Frontal cortex (tissue), 4 donors: ENCODE data around the gene ALDOB. TPM values are rescaled to one million over a fixed set of nuclear protein-coding genes. Genes with fewer than 3 reads are reported as not detected.

ENCODE experiments used
- DNase-seq, 2 donors: peaks; one replicate each; pipeline ENCODE4 v3.0.0; 2012; ENCODE audit warnings: low spot score in 2 of 2
- FAIRE-seq: peaks from 2 replicates; lab custom pipeline; 2012; peaks lifted over from hg19 to GRCh38; lab: Jason Lieb, UNC
- total RNA-seq: library from RNA; depleted of rRNA; stranded (reverse); fragments of >200 nt; gene quantifications from one replicate; pipeline ENCODE4 v1.2.3, GENCODE V29; 2014
- donor health status: control.
- donor health status: control.
- donor health status: control.

Gene ALDOB
- total RNA-seq, 1 donor from 2014 or later: not detected

- no peak for DNase-seq
- no peak for FAIRE-seq
Observed at GRCh38 chr9:101429736-101430135, 5.8 kb downstream of the ALDOB start.

DNA sequence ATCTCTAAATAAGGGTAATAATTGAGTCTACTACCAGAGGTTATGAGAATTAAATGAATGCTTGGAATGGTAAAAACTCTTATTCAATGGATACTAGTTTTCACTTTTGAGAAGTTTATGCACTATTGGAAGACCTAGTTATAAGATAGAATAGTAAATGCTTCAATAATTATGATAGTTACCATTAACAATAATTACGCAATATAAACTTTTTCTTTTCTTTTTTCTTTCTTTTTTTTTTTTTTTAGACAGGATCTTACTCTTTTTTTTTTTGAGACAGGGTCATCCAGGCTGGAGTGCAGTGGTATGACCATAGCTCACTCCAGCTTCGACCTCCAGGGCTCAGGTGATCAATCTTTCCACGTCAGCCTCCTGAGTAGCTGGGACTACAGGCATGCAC is 6.7 kb downstream of the ALDOB start:
- FAIRE-seq (no peak), DNase-seq (no peak)

GRCh38 chr9:101427957-101428655 is 7.5 kb downstream of the ALDOB start:
- FAIRE-seq: no peak
- no peak for DNase-seq

DNA sequence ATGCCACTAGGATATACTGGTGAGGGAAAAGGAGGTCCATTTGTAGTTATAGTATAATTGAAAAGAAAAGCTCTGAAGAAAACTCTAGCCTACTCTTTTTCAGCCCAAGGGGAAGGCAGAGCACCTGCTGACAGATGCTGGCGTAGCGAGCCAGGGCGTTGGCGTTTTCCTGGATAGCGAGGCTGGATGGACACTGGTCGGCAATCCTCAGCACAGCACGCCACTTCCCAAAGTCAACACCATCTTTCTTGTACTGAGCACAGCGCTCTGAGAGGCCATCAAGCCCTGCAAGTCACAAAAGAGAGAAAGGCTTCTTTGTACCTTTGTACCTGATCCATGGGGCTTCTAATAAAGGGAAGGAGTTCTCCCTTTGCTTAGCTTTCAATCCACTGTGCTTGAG is 8.2 kb downstream of the ALDOB start:
- DNase-seq: no peak
- FAIRE-seq: no peak

- DNase-seq (no peak), FAIRE-seq (no peak)
Observed at GRCh38 chr9:101421653-101422065, 13.9 kb downstream of the ALDOB start.

DNA sequence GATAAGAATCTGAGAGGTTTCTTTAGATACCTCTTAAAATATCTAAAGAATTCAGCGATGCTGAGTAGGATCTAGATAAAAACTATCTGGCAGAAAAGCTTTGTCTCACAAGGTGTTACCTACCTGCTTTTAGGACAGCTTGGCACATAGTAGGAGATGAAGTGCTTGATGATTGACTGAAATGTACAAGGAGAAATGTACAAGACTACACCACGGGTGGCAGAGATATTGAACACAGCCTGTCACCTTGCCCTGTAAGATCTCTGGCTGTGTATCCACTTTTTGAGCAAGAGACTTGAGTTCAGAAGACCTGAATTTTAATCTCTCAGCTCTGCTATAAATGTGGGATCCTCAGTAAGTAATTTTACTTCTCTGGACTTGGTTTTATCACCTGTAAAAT is 15.7 kb downstream of the ALDOB start:
- DNase-seq: no peak
- no peak for FAIRE-seq

DNA sequence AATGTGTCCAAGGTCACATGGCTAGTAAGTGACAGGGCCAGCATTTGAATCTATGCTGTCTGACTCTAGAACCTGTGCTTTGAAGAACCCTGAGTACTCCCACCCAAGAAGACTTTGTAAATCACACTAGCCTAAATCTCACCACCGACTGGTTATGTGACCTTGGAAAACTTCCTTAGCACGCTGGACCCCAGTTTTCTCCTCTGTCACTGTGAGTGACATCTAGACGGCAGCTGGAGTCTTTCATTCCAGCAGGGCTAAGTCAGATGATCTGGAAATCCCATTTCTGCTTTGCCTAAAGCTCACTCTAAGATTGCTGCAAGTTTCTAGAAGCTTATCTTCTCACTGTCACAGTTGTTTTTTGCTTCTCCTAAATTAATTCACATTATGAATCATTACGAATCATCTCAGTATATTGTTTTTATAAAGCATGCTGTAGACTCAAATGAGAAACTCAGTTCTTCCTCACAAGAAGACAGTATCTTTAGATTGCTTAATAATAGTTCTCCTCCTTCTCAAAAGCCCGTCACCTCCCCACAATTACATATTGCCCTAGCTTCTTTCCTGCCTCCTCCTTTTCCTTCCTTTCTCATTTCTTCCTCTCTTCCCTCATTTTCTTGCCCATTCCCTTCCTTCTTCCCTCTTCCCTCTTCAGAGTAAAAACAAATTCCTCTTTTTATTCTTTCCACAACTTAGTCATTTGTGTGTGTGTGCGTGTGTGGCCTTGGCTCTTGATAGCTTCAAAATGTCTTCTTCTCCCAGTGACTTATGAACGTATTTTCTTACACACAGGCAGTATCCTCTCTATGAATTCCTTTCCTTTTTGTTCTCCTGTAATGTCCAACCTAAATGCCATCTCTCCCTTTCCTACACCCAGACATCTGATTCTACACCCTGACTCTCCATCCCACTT is 16.8 kb downstream of the ALDOB start:
- no peak for FAIRE-seq

DNA sequence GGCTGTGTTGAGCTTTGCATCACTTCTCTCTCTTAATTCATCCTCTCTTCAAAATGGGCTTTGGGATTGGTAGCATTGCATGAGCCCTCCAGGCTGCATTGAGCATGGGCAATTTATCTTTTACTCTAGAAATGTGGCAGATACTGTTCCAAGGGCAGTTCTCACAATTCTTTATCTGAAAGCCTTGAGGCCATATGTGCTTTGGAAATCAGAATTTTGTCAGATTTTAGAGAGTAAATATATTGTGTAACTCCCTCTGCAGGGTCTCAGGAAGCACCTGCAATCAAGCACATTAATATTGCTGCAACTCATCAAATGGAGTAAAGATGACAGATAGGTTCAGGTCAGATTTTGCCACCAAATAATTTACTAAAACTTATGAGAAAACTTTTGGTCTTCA is 17.6 kb downstream of the ALDOB start:
- FAIRE-seq (no peak), DNase-seq (no peak)

More for the DNA sequence above, 16.8 kb downstream of the ALDOB start:
- DNase-seq: no peak

GRCh38 chr9:101417389-101417788 is 18.2 kb downstream of the ALDOB start:
- FAIRE-seq (no peak), DNase-seq (no peak)

- DNase-seq (no peak), FAIRE-seq (no peak)
Observed at GRCh38 chr9:101415578-101415977, 20.0 kb downstream of the ALDOB start.

GRCh38 chr9:101414839-101415238 is 20.7 kb downstream of the ALDOB start:
- FAIRE-seq: no peak

DNA sequence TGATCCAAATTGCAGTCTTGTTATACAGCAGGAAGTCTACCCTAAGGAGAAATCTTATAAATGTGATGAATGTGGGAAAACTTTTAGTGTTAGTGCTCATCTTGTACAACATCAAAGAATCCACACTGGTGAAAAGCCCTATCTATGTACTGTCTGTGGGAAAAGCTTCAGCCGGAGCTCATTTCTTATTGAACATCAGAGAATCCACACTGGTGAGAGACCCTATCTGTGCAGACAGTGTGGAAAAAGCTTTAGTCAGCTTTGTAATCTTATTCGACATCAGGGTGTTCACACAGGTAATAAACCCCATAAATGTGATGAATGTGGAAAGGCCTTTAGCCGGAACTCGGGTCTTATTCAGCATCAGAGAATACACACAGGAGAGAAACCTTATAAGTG is 26.5 kb downstream of the ALDOB start:
- FAIRE-seq (no peak), DNase-seq (no peak)

More at GRCh38 chr9:101414839-101415238, 20.7 kb downstream of the ALDOB start:
- no peak for DNase-seq

- FAIRE-seq (no peak), DNase-seq (no peak)
Observed at GRCh38 chr9:101408374-101409078, 27.0 kb downstream of the ALDOB start.

DNA sequence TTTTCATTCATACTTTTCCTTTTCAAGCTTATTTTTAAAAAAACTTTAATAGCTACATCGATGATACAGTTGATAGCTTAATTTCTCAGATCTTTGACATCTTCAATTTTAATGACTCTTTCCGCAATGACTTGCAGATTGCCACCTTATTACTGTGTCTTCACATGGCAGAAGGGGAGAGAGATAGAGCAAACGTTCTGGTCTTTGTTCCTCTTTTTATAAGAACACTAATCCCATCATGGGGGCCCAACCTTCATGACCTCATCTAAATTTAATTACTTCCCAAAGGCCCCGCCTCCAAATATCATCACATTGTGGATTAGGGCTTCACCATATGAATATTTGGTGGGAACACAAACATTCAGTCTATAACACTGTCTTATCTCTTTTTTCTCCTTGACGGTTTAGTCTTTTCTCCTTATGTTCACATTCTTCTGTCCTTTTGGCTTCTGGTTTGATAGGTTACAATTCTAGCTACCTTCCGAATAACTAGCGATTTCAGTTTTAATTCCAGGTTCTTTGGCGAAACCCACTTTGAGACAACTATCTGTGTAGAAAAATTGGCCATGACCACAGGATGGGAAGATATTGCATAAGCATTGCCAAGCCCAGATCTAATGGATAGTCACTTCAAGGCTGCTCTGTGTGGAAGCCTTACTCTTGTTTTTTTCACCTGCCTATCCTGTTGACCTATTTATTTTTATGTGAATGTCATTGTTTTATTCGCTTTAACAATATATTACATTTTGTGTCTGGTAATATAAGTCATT is 31.9 kb downstream of the ALDOB start:
- FAIRE-seq (no peak), DNase-seq (no peak)

GRCh38 chr9:101400120-101400519 is 35.5 kb downstream of the ALDOB start:
- FAIRE-seq (no peak), DNase-seq (no peak)

- FAIRE-seq (no peak), DNase-seq (no peak)
Observed at GRCh38 chr9:101399643-101399970, 36.0 kb downstream of the ALDOB start.

DNA sequence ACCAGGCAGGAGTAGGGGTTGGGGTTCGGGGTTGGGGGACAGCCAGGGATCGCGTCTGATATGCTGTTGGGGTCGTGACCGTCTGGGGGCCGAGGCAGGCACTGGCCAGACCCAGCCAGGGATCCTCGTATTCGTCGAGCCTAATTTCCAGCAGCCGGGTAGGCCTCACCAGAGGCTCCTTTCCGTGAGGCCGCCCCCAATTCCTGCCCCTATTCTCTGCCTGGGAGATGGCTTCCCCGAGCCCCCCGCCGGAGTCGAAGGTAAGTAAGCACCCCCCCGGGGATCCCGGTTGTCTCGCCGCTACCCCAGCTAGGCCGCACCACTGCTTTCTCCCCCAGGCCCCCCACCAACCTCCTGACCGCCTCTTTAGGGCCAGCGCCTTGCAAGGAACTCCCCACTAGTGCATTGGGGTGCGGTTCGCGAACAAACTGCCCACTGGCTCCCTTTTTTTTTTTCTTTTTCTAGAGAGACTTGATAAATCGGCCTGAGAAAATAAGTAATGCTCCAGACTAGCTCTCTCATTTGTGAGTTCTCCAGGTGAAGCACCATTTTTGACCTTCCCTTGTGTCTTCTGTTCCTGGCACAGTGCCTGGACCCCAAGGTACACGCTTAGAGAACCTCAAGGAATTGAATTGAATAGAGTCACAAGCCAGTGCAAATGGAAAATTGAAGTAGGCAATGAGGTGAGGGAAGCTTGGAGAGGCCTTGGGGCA is 36.5 kb downstream of the ALDOB start:
- DNase-seq (no peak), FAIRE-seq (no peak)

DNA sequence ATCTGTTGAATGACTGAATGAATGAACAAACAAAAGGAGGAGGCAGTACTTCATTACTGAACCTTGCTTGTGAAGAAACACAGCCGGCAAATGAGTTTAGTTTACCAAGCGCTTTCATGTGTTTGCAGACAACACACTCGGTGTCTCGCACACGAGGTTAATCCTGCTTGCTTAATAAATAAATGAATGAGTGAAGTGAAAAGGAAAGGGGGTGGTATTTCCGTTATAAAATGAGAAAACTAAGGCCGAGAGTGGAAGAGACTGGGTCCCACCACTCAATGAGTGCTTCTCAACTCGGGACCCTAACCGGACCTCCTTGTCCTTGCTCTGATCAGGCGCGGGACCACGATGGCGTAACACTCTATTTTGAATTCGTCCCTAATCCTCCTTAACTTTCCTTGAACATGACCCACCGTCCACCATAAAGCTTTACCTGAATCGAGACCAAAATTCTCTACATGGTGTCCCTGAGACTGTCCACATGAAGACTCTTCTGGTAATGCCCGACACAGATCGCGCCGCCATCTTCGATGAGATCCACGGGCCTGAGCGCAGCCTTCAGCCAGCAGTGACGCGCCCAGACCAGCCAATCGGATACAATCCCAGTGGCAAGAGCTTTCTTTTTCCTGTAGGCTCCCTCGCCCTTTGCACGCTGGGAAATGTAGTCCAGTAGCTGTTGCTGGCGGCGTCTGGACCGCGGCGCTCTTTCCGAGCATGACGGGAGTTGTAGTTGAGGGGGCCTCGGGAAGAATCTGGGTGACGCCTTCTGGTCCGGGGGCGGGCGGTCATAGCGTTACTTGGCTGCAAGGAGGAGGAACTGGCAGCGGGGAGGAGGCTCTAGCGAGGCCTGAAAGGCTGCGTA is 37.3 kb downstream of the ALDOB start, which contains the start of the genes MRPL50 and ZNF189:
Gene MRPL50 (minus strand): TSS at position 551 of the 862 bp plus-strand sequence. CDS start 26 bp downstream, at position 525.
Gene ZNF189 (plus strand): TSS at position 784 of the 862 bp plus-strand sequence. CDS start 306 bp downstream, outside the sequence.
- DNase-seq: peak; percentile 72 to 85
- peak; percentile 55 for FAIRE-seq
